GM19397 (cell line): ENCODE measurements around the gene N4BP2L2.

Experiments
- ATAC-seq: cut with Tn5 transposase; IDR thresholded peaks from one replicate; pipeline ENCODE4 v1.9.1; 2021; ENCODE audit warnings: mild to moderate bottlenecking, moderate library complexity; ENCODE audit not compliant: unreplicated experiment

N4BP2L2 gene

GRCh38 chr13:32426990-32427851 is 111.4 kb downstream of the N4BP2L2 start:
- ATAC-seq = peak; percentile 19

GRCh38 chr13:32426191-32426989 is 112.2 kb downstream of the N4BP2L2 start:
- ATAC-seq = no peak

GRCh38 chr13:32425158-32425557 is 113.4 kb downstream of the N4BP2L2 start:
- no peak for ATAC-seq

GRCh38 chr13:32423592-32423991 is 115.0 kb downstream of the N4BP2L2 start:
- no peak for ATAC-seq

- ATAC-seq = no peak
Measured at GRCh38 chr13:32419862-32420261, 118.7 kb downstream of the N4BP2L2 start.

- ATAC-seq = no peak
Measured at GRCh38 chr13:32417995-32418394, 120.6 kb downstream of the N4BP2L2 start.

- ATAC-seq = no peak
Measured at GRCh38 chr13:32415019-32415418, 123.6 kb downstream of the N4BP2L2 start.

GRCh38 chr13:32414580-32414979 is 124.0 kb downstream of the N4BP2L2 start:
- no peak for ATAC-seq

- no peak for ATAC-seq
Measured at GRCh38 chr13:32413284-32413683, 125.3 kb downstream of the N4BP2L2 start.

- ATAC-seq = no peak
Measured at GRCh38 chr13:32409561-32410421, 128.8 kb downstream of the N4BP2L2 start.

GRCh38 chr13:32409001-32409313 is 129.6 kb downstream of the N4BP2L2 start:
- ATAC-seq = no peak

- no peak for ATAC-seq
Measured at GRCh38 chr13:32408296-32409000, 130.1 kb downstream of the N4BP2L2 start.

- no peak for ATAC-seq
Measured at GRCh38 chr13:32407854-32408253, 130.7 kb downstream of the N4BP2L2 start.

- ATAC-seq = no peak
Measured at GRCh38 chr13:32403108-32403507, 135.5 kb downstream of the N4BP2L2 start.

- ATAC-seq = no peak
Measured at GRCh38 chr13:32391101-32391619, 147.4 kb downstream of the N4BP2L2 start.

GRCh38 chr13:32390484-32390883 is 148.1 kb downstream of the N4BP2L2 start:
- ATAC-seq = no peak

- ATAC-seq = no peak
Measured at GRCh38 chr13:32390048-32390447, 148.5 kb downstream of the N4BP2L2 start.

GRCh38 chr13:32385410-32385809 is 153.2 kb downstream of the N4BP2L2 start:
- no peak for ATAC-seq

GRCh38 chr13:32384702-32385101 is 153.9 kb downstream of the N4BP2L2 start:
- ATAC-seq = no peak
